OCI-LY3 (cell line): ENCODE data around the gene ANKH.

Experiments
- H2AFZ ChIP-seq: fragments of 200-600, 300-600 bp; shearing (Covaris generic); 2 replicates; pipeline ENCODE4 v1.6.0; 2014; ENCODE audit warnings: antibody characterized with exemption, low read depth, low read length
- H3K27ac ChIP-seq: fragments of 200-600, 300-600 bp; sonication (generic); 2 replicates; pipeline ENCODE4 v1.5.1; 2014; ENCODE audit warnings: mild to moderate bottlenecking, low read length, moderate library complexity, mixed read lengths
- H3K27me3 ChIP-seq: fragments of 200-600, 300-600 bp; sonication (generic); 2 replicates; pipeline ENCODE4 v1.6.1; 2014; ENCODE audit warnings: low read depth, low read length, mixed read lengths
- H3K36me3 ChIP-seq: fragments of 200-600, 300-600 bp; sonication (generic); replicated peaks from 2 replicates; pipeline ENCODE3; 2014; ENCODE audit warnings: low read depth, low read length, mixed read lengths
- H3K4me1 ChIP-seq: fragments of 300-600, 200-600 bp; sonication (generic); 2 replicates; pipeline ENCODE4 v1.6.1; 2014; ENCODE audit warnings: low read length, mixed read lengths
- H3K4me2 ChIP-seq: fragments of 200-600, 300-600 bp; sonication (generic); 2 replicates; pipeline ENCODE4 v1.6.1; 2014; ENCODE audit warnings: low read length, mixed read lengths
- H3K4me3 ChIP-seq: fragments of 300-600, 200-600 bp; sonication (generic); 2 replicates; pipeline ENCODE4 v1.5.1; 2014; ENCODE audit warnings: antibody characterized with exemption, mild to moderate bottlenecking, low read length, moderate library complexity
- H3K79me2 ChIP-seq: fragments of 300-600, 200-600 bp; shearing (Covaris generic); 2 replicates; pipeline ENCODE4 v1.6.1; 2014; ENCODE audit warnings: mild to moderate bottlenecking, low read length, mixed read lengths
- H3K9ac ChIP-seq: fragments of 300-600, 200-600 bp; shearing (Covaris generic); 2 replicates; pipeline ENCODE4 v1.6.0; 2014; ENCODE audit warnings: mild to moderate bottlenecking, low read length, moderate library complexity
- H3K9me3 ChIP-seq: fragments of 200-600, 300-600 bp; shearing (Covaris generic); 2 replicates; pipeline ENCODE4 v1.6.1; 2014; ENCODE audit warnings: low read length, mixed read lengths; ENCODE audit not compliant: insufficient read depth
- H4K20me1 ChIP-seq: fragments of 200-600, 300-600 bp; sonication (generic); 2 replicates; pipeline ENCODE4 v1.6.1; 2016; ENCODE audit warnings: low read length, mixed read lengths; ENCODE audit not compliant: insufficient read depth
- EZH2phosphoT487 ChIP-seq: fragments of 200-600 bp; shearing (Covaris generic); IDR thresholded peaks from 2 replicates; pipeline ENCODE4 v1.6.1; 2018; ENCODE audit warnings: antibody characterized with exemption, mixed run types, low read depth
- TF ChIP-seq, protein P1 (sequence below): fragments of 200-600, 300-600 bp; sonication (generic); IDR thresholded peaks from 2 replicates; pipeline ENCODE4 v1.5.1; 2014; ENCODE audit warnings: antibody characterized with exemption, low read length, low read depth

The ANKH gene

DNA sequence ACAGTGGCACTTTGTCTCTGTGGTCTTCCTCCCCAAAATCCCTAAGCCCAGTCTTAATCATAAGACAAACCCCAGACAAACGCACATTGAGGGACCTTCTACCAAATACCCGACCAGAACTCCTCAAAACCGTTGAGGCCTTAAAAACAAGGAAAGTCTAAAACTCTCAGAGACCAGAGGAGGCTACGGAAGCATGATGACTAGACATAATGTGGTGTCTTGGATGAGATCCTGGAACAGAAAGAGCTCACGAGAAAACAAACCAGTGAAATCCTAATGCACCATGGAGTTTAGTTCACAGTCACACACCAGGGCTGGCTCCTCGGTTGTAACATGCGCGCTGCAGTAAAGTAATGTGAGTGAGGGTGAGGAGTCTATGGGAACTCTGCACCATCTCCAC lies 148.7 kb downstream of the ANKH start:
- Histone ChIP-seq H3K9ac (no peak overlapping the region), H3K4me1 (peaks cover 23% of the 10 kb centered on the region), H3K4me2 (no peak overlapping the region), H3K27me3 (no peaks in the 10 kb centered on the region), H3K36me3 (peaks cover 4% of the 10 kb centered on the region), H4K20me1 (no peaks in the 10 kb centered on the region), H3K4me3 (no peak overlapping the region), H3K27ac (no peak overlapping the region), H2AFZ (no peak overlapping the region), H3K9me3 (0 out of 2 replicates have a peak, but pooled peaks cover 3% of the 10 kb centered on the region), H3K79me2 (no peaks in the 10 kb centered on the region)
- TF ChIP-seq, protein P1, sequence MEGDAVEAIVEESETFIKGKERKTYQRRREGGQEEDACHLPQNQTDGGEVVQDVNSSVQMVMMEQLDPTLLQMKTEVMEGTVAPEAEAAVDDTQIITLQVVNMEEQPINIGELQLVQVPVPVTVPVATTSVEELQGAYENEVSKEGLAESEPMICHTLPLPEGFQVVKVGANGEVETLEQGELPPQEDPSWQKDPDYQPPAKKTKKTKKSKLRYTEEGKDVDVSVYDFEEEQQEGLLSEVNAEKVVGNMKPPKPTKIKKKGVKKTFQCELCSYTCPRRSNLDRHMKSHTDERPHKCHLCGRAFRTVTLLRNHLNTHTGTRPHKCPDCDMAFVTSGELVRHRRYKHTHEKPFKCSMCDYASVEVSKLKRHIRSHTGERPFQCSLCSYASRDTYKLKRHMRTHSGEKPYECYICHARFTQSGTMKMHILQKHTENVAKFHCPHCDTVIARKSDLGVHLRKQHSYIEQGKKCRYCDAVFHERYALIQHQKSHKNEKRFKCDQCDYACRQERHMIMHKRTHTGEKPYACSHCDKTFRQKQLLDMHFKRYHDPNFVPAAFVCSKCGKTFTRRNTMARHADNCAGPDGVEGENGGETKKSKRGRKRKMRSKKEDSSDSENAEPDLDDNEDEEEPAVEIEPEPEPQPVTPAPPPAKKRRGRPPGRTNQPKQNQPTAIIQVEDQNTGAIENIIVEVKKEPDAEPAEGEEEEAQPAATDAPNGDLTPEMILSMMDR, result no peak
- no peak for TF ChIP-seq EZH2phosphoT487

DNA sequence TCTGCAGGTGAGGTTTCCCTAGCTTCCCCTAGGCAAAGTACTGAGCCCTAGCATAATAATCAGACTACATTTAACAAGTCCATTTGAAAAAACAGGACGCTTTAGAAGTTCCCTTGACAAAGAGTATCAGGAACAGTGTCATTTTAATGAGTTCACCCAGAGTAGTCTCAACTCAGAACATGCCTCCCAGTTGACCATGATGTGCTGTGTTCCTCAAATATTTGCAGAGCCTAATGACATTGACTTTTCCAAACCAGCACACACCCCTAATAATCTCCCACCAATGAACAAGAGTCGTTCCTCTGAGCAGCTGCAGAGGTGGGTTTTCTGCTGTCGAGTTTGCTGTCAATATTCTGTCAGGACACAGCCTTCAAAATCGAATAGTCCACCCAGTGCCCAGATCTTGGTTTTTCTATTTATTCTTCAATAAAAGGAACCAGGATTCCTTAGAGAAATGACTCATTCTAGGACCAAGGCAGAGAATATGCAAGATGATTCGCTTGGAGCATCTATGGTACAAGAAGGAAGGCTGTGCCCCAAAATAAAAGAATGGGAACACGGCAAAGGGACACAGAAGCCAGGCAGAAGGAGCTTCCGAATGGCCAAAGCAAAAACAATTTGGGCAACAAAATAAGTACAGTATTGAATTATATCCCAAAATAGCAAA lies 149.5 kb downstream of the ANKH start:
- H3K27ac ChIP-seq, result no peak overlapping the region
- peaks cover 4% of the 10 kb centered on the region for H3K36me3 ChIP-seq
- no peak overlapping the region for H3K4me3 ChIP-seq
- no peak for TF ChIP-seq EZH2phosphoT487
- TF ChIP-seq, protein P1, result no peak
- H4K20me1 ChIP-seq, result no peaks in the 10 kb centered on the region
- no peaks in the 10 kb centered on the region for H3K27me3 ChIP-seq
- H3K4me2 ChIP-seq, result no peak overlapping the region
- no peaks in the 10 kb centered on the region for H3K79me2 ChIP-seq
- no peak overlapping the region for H2AFZ ChIP-seq
- 0 out of 2 replicates have a peak, but pooled peaks cover 3% of the 10 kb centered on the region for H3K9me3 ChIP-seq
- no peak overlapping the region for H3K9ac ChIP-seq
- H3K4me1 ChIP-seq, result peaks cover 23% of the 10 kb centered on the region

DNA sequence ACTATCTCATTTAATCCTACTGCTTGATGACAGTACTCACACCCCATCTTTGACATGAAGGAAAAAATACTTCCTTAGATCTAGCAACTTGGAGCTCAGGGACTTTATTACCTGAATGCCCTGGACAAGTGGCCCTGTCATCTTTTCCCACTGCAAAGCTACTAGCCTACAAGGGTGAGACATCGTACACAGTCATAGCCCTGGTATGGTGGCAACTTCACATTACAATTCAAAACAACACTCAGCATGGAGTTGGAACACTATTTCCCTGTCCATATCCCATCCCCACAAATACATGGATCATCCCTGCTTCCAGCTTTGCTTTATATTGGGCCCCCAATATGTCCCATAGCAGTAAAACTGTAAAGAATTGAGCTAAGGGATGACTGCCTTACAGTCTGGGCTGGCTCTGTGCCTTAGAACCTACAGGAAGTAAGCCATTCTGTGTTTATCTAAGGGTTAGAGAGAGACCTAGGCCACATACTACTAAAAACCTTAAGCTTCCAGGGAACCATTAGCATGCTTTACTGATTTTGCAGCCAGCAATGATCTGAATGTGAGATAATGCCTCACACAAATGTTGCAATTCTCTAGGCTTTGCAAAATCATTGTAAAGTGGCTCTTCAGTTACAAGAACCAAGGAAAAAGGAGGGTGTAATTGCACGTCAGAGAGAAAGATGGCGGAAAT lies 151.2 kb downstream of the ANKH start:
- no peaks in the 10 kb centered on the region for H3K27me3 ChIP-seq
- H3K4me3 ChIP-seq, result no peak overlapping the region
- H4K20me1 ChIP-seq, result no peaks in the 10 kb centered on the region
- H3K4me2 ChIP-seq, result no peak overlapping the region
- H3K4me1 ChIP-seq, result peaks cover 23% of the 10 kb centered on the region
- peaks cover 4% of the 10 kb centered on the region for H3K36me3 ChIP-seq
- no peak overlapping the region for H3K27ac ChIP-seq
- H2AFZ ChIP-seq, result no peak overlapping the region
- H3K9ac ChIP-seq, result no peak overlapping the region
- TF ChIP-seq, protein P1, result no peak
- TF ChIP-seq EZH2phosphoT487, result no peak
- H3K9me3 ChIP-seq, result 0 out of 2 replicates have a peak, but pooled peaks cover 3% of the 10 kb centered on the region
- no peaks in the 10 kb centered on the region for H3K79me2 ChIP-seq

DNA sequence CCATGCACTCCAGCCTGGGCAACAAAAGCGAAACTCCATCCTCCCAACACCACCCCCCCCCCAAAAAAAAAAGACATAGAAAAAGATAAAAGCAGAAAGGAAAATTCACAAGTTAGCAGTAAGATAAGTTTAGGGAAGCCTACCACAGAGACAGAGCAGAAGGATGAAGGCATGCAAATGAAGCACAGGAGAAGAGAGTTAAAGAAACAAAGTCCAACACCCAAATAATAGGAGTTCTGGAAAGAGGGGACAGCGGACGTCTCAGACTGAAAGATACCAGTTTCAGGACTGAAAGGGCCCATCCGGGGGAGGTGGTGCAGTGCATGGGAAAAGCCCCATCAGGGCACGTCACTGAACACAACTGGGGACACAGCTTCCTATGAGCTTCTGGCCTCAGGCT lies 152.8 kb downstream of the ANKH start:
- no peak overlapping the region for H3K4me3 ChIP-seq
- H3K9ac ChIP-seq, result no peak overlapping the region
- H3K4me2 ChIP-seq, result no peak overlapping the region
- no peak overlapping the region for H3K27ac ChIP-seq
- no peaks in the 10 kb centered on the region for H3K9me3 ChIP-seq
- H3K79me2 ChIP-seq, result no peaks in the 10 kb centered on the region
- no peak for TF ChIP-seq EZH2phosphoT487
- TF ChIP-seq, protein P1, result no peak
- H3K36me3 ChIP-seq, result no peaks in the 10 kb centered on the region
- no peak overlapping the region for H2AFZ ChIP-seq
- peaks cover 11% of the 10 kb centered on the region for H3K4me1 ChIP-seq
- H4K20me1 ChIP-seq, result no peaks in the 10 kb centered on the region
- no peaks in the 10 kb centered on the region for H3K27me3 ChIP-seq
